GM12878 (cell line): Measurements from ENCODE around the gene MELTF. TPM values are rescaled to one million over a fixed set of nuclear protein-coding genes. Genes with fewer than 3 reads are reported as not detected.

Experiments
- ATAC-seq: fragments of 200-7000 bp; cut with Tn5 transposase; 3 replicates; pipeline ENCODE4 v1.9.1; 2020; ENCODE audit warnings: mild to moderate bottlenecking, moderate library complexity
- BruUV-seq: library from RNA; stranded (reverse); fragments of 400-500 nt; replicated peaks from 2 replicates; lab custom pipeline; 2021; lab: Mats Ljungman, UMichigan
- CTCF ChIA-PET: fragments of 300-600 bp; sonication (Branson Sonifier 250); formaldehyde crosslinking; extraction: SDS; loops from one replicate; lab custom pipeline; 2021; ENCODE audit warnings: inconsistent platforms; lab: Yijun Ruan, JAX
- POLR2A ChIA-PET: fragments of 350-600 bp; formaldehyde crosslinking; extraction: SDS; loops from one replicate; lab custom pipeline; 2021; ENCODE audit warnings: inconsistent platforms; lab: Charles Lee
- RAD21 ChIA-PET: fragments of 300-600 bp; sonication (Branson Sonifier 250); formaldehyde crosslinking; loops from one replicate; lab custom pipeline; 2023; ENCODE audit warnings: antibody characterized with exemption; ENCODE audit not compliant: unreplicated experiment; lab: Charles Lee
- SMC1A ChIA-PET: fragments of 300-600 bp; sonication (Branson Sonifier 250); formaldehyde crosslinking; loops from one replicate; lab custom pipeline; 2023; ENCODE audit not compliant: unreplicated experiment, uncharacterized antibody; lab: Charles Lee
- DNase-seq: peaks from one replicate; pipeline ENCODE4 v3.0.0-alpha.2; 2011; ENCODE audit warnings: low read depth, low spot score
- FAIRE-seq: peaks from 3 replicates; lab custom pipeline; 2011; peaks lifted over from hg19 to GRCh38; lab: Jason Lieb, UNC
- H2AFZ ChIP-seq: 2 replicates; pipeline ENCODE4 v1.6.0; 2011; ENCODE audit warnings: low read depth, low read length, control low read depth; ENCODE audit not compliant: control insufficient read depth
- H3K27ac ChIP-seq: 2 replicates; pipeline ENCODE4 v1.5.1; 2011; ENCODE audit warnings: control low read depth; ENCODE audit not compliant: control insufficient read depth, insufficient read depth
- H3K27me3 ChIP-seq, 2 experiments: replicated peaks in 1 of 2; 2 replicates each; pipeline versions ENCODE4 v1.6.0 to v1.6.1; 2011; ENCODE audit warnings: low read length in 1 of 2; ENCODE audit not compliant: control insufficient read depth in 2 of 2, insufficient read depth in 2 of 2
- H3K36me3 ChIP-seq, 2 experiments: 2 replicates each; pipeline ENCODE4 v1.5.1; 2011; ENCODE audit warnings: low read length in 1 of 2; ENCODE audit not compliant: control insufficient read depth in 2 of 2, insufficient read depth in 2 of 2
- H3K4me1 ChIP-seq: 2 replicates; pipeline ENCODE4 v1.6.1; 2011; ENCODE audit warnings: mild to moderate bottlenecking, low read length, moderate library complexity, mixed read lengths; ENCODE audit not compliant: control insufficient read depth, insufficient read depth
- H3K4me2 ChIP-seq: 2 replicates; pipeline ENCODE4 v1.6.0; 2011; ENCODE audit warnings: control low read depth; ENCODE audit not compliant: control insufficient read depth, insufficient read depth
- H3K4me3 ChIP-seq: fragments of 200-600 bp; sonication (generic); 2 replicates; pipeline ENCODE4 v1.5.1; 2016
- H3K79me2 ChIP-seq: 2 replicates; pipeline ENCODE4 v1.6.0; 2011; ENCODE audit warnings: low read length; ENCODE audit not compliant: control insufficient read depth, insufficient read depth
- H3K9ac ChIP-seq: 2 replicates; pipeline ENCODE4 v1.8.0; 2011; ENCODE audit warnings: low read length, control low read depth, mixed read lengths; ENCODE audit not compliant: control insufficient read depth, insufficient read depth
- H3K9me3 ChIP-seq: replicated peaks from 3 replicates; pipeline ENCODE4 v1.5.1; 2011; ENCODE audit warnings: mild to moderate bottlenecking, low read length; ENCODE audit not compliant: control insufficient read depth, insufficient read depth
- H4K20me1 ChIP-seq: 2 replicates; pipeline ENCODE4 v1.6.0; 2011; ENCODE audit not compliant: control insufficient read depth, insufficient read depth
- BCL3 ChIP-seq: IDR thresholded peaks from 2 replicates; pipeline ENCODE4 v1.6.1; 2011; ENCODE audit warnings: borderline replicate concordance, low read depth, mild to moderate bottlenecking, moderate library complexity, low read length; ENCODE audit not compliant: insufficient read depth, poor library complexity, severe bottlenecking
- BHLHE40 ChIP-seq, 2 experiments: fragments of 450-650 bp in 1 of 2; IDR thresholded peaks; 2 replicates each; pipeline ENCODE4 v1.6.1; 2011 to 2017; ENCODE audit warnings: low read depth in 2 of 2, borderline replicate concordance in 1 of 2, improper control_type of control experiment in 1 of 2, low read length in 1 of 2, mild to moderate bottlenecking in 1 of 2
- CEBPZ ChIP-seq: fragments of 150-350 bp; IDR thresholded peaks from 2 replicates; pipeline ENCODE4 v1.6.1; 2016; ENCODE audit warnings: low read depth, low read length
- EED ChIP-seq: sonication (generic); IDR thresholded peaks from 2 replicates; pipeline ENCODE4 v1.6.1; 2016; ENCODE audit warnings: antibody characterized with exemption, low read depth
- ESRRA ChIP-seq: IDR thresholded peaks from 2 replicates; pipeline ENCODE4 v1.6.1; 2012; ENCODE audit warnings: mild to moderate bottlenecking, low read length, improper control_type of control experiment
- FOXK2 ChIP-seq: fragments of 450-650 bp; IDR thresholded peaks from 2 replicates; pipeline ENCODE4 v1.6.1; 2017; ENCODE audit warnings: mild to moderate bottlenecking, moderate library complexity
- JUNB ChIP-seq: IDR thresholded peaks from 2 replicates; pipeline ENCODE4 v1.6.1; 2016; ENCODE audit warnings: antibody characterized with exemption, mild to moderate bottlenecking
- MXI1 ChIP-seq: fragments of 150-350 bp; IDR thresholded peaks from 2 replicates; pipeline ENCODE4 v1.6.1; 2011; ENCODE audit warnings: low read depth, mild to moderate bottlenecking, inconsistent platforms, low read length, improper control_type of control experiment
- NFXL1 ChIP-seq: fragments of 450-650 bp; IDR thresholded peaks from 2 replicates; pipeline ENCODE4 v1.6.1; 2017; ENCODE audit warnings: antibody characterized with exemption, mild to moderate bottlenecking, borderline replicate concordance
- REST ChIP-seq: IDR thresholded peaks from 2 replicates; pipeline ENCODE4 v1.6.1; 2012; ENCODE audit warnings: mild to moderate bottlenecking, low read depth, low read length
- SIX5 ChIP-seq: IDR thresholded peaks from 2 replicates; pipeline ENCODE4 v1.6.1; 2011; ENCODE audit warnings: mild to moderate bottlenecking, low read depth, low read length, moderate library complexity; ENCODE audit not compliant: severe bottlenecking
- STAT1 ChIP-seq: fragments of 450-650 bp; conservative IDR thresholded peaks from 2 replicates; pipeline ENCODE4 v1.6.1; 2014; ENCODE audit warnings: antibody characterized with exemption, mild to moderate bottlenecking
- YY1 ChIP-seq: IDR thresholded peaks from 2 replicates; pipeline ENCODE4 v1.6.1; 2011; ENCODE audit warnings: low read depth, mild to moderate bottlenecking, low read length
- WGBS: methylation state at CpG from one replicate; pipeline ENCODE4 v1.1.6; 2016; ENCODE audit warnings: low lambda C conversion rate; ENCODE audit not compliant: insufficient replicate concordance, insufficient coverage; ENCODE audit errors: missing lambda C conversion rate; 5-methylcytosine and 5-hydroxymethylcytosine counted together
- in situ Hi-C: fragments of 300-500 bp; cut with MboI; formaldehyde crosslinking; loops from 9 replicates; pipeline ENCODE4 v1.14.3; 2018; ENCODE audit warnings: mixed read lengths
- intact Hi-C: fragments of 100-400 bp; cut with micrococcal nuclease; formaldehyde crosslinking; loops from one replicate; pipeline ENCODE4 v1.14.2; 2022; ENCODE audit not compliant: unreplicated experiment
- polyA plus RNA-seq, 11 experiments: library from polyadenylated mRNA; depleted of rRNA in 4 of 11; unstranded in 6 of 11; stranded (reverse) in 5 of 11; fragments of >200 nt; fragmentation: Nextera tagmentation in 4 of 11; fragmentation: Illumina TruSeq in 1 of 11; extraction: Ambion mirVana in 4 of 11; extraction: Trizol in 1 of 11; gene quantifications; 1 replicate in 1 of 11; 2 replicates in 10 of 11; pipeline versions ENCODE4 v1.2.1 to v1.2.3, GENCODE V29; 2011 to 2016; ENCODE audit warnings: inconsistent platforms in 2 of 11, missing spikeins in 2 of 11, low read depth in 1 of 11
- total RNA-seq, 4 experiments: library from RNA; depleted of rRNA in 3 of 4; stranded (reverse); fragments of >200 nt in 3 of 4; fragmentation: Illumina TruSeq in 1 of 4; extraction: Trizol in 1 of 4; gene quantifications; 2 replicates each; pipeline versions ENCODE4 v1.2.1 to v1.2.3, GENCODE V29; 2013 to 2021

MELTF gene
- total and polyA plus RNA-seq, 10 of the 15 experiments (the other 5 are each of a cell fraction or from before 2014, with no cell fraction given), result 0.55 to 49.1 (median 11.1) TPM

- Histone ChIP-seq H3K4me3 (no peak overlapping the region), H3K27me3 (no peaks in the 10 kb centered on the region), H3K4me1 (no peaks in the 10 kb centered on the region; the same call in 1 of the 2 replicates), H3K4me2 (no peak overlapping the region), H4K20me1 (no peaks in the 10 kb centered on the region), H3K9me3 (no peaks in the 10 kb centered on the region), H3K36me3 (no peaks in the 10 kb centered on the region; a peak in 1 of 4 replicates), H3K79me2 (no peaks in the 10 kb centered on the region), H3K9ac (no peak overlapping the region), H2AFZ (no peak overlapping the region), H3K27ac (no peak overlapping the region)
- ATAC-seq, result no peak
- no TSS peak for BruUV-seq
- FAIRE-seq, result no peak
- no peak for DNase-seq
- SMC1A ChIA-PET, result interaction anchor here (0.6 kb wide), 1 partner anchor 46 kb away, joined by 3 read pairs; no protein-coding TSS in a partner anchor
- intact Hi-C loops (no loop called here), in situ Hi-C loops (no loop called here)
- WGBS, result 83% methylated on average over 3 of the region's 3 CpGs
- CTCF ChIA-PET, result interaction anchor here (0.9 to 1.0 kb wide), 3 partner anchors 9 to 152 kb away, joined by 3 to 4 read pairs (median 3); no protein-coding TSS in a partner anchor
- POLR2A ChIA-PET, result interaction anchor here (0.6 kb wide), 1 partner anchor 774 kb away, joined by 3 read pairs; no protein-coding TSS in a partner anchor
- RAD21 ChIA-PET, result no interaction called here
- TF ChIP-seq FOXK2 (no peak), YY1 (no peak), BCL3 (no peak), NFXL1 (no peak), JUNB (no peak), STAT1 (no peak), SIX5 (no peak), EED (no peak), REST (no peak), CEBPZ (no peak), MXI1 (no peak), BHLHE40 (IDR thresholded peaks at IDR 0.05; ENCODE audit: borderline replicate concordance in 1 of 2, low read depth in 2 of 2, low read length in 1 of 2) (no peak), ESRRA (no peak)
Measured at GRCh38 chr3:197035577-197035976, 6.0 kb upstream of the MELTF start.
